Measurements from ENCODE around the gene ARMC3.

DNA sequence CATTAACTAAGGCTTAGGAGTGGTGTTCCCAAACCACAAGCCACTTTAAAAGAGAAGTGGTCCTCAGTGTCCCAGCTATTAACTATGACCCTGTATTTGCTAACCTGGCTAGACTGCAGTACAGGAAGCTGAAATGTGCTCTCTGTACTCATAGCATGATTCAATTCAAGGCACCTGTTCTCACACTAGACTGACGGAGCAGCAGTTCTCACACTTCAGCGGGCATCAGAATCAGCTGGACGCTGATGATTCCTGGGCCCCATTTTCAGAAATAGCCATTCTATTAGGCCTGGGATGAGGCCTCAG, 143.0 kb downstream of the ARMC3 start:
- no peak for TF ChIP-seq ZNF274 (IDR thresholded peaks at IDR 0.05; ENCODE audit: low read depth, low read length)
- TF ChIP-seq YY1 (IDR thresholded peaks at IDR 0.05; ENCODE audit: insufficient read depth, insufficient read length) = no peak

Data from NT2/D1 (cell line).